ENCODE measurements around the gene GCAT. TPM values are rescaled to one million over a fixed set of nuclear protein-coding genes. Genes with fewer than 3 reads are reported as not detected.

Gene GCAT
- total RNA-seq, 4 donors from 2014 or later, result 14.3 to 22.5 (median 20.7) TPM

DNA sequence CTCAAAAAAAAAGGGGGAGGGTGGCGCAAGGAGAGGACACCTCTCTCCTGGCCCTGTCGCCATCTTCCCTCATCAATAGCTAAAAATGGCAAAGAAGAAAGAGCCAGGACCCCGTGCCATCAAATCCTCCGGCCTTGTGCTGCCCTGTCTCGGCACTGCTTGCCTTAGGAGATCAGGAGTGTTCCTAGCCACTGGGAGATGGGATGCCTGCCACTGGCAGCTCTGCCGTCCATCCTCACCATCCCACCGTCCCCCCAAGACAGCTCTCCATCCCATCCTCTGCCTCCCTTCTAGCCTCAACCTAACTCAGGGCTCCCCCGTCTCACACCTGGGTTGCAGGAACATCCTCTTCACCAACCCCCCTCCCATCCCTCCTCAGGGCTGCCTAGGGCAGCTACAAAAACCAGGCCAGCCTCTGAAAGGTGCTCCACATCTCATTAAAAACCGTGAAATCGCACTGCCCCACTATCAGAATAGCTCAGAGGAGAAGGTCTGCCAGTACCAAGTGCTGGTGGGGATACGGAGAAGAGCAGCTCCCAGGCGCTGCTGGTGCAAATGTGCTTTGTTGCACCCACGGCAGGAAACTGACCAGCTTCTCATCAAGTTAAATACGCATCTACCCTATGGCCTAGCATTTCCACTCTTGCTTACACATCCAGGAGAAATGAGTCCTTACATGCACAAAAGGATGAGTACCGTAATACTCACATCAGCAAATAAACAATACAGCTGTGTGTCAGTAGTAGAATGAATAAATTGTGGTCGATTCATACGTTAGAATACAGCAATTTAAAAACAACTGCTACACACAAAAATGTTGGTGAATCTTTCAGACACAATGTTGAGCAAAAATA, 31.7 kb upstream of the GCAT start:
- WGBS, 2 donors, result 63 to 71% methylated on average over 15 to 16 of the region's 17 CpGs
- Histone ChIP-seq H3K4me1 (peaks cover 9 to 72% (median 14%) of the 10 kb centered on the region in 3 donors), H3K36me3 (peaks cover 4 to 42% (median 24%) of the 10 kb centered on the region in 3 donors), H3K27me3 (no peaks in the 10 kb centered on the region), H3K4me3 (no peak overlapping the region), H3K9me3 (no peaks in the 10 kb centered on the region), H3K27ac (peak overlapping the region; percentile 81 to 92 (median 88))
- DNase-seq, result no peak
- intact Hi-C loops (cut with DNase I), result no loop called here
- TF ChIP-seq POLR2A (IDR thresholded peaks at IDR 0.05), result no peak
- TF ChIP-seq, protein P1, sequence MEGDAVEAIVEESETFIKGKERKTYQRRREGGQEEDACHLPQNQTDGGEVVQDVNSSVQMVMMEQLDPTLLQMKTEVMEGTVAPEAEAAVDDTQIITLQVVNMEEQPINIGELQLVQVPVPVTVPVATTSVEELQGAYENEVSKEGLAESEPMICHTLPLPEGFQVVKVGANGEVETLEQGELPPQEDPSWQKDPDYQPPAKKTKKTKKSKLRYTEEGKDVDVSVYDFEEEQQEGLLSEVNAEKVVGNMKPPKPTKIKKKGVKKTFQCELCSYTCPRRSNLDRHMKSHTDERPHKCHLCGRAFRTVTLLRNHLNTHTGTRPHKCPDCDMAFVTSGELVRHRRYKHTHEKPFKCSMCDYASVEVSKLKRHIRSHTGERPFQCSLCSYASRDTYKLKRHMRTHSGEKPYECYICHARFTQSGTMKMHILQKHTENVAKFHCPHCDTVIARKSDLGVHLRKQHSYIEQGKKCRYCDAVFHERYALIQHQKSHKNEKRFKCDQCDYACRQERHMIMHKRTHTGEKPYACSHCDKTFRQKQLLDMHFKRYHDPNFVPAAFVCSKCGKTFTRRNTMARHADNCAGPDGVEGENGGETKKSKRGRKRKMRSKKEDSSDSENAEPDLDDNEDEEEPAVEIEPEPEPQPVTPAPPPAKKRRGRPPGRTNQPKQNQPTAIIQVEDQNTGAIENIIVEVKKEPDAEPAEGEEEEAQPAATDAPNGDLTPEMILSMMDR (IDR thresholded peaks at IDR 0.05), result no peak

DNA sequence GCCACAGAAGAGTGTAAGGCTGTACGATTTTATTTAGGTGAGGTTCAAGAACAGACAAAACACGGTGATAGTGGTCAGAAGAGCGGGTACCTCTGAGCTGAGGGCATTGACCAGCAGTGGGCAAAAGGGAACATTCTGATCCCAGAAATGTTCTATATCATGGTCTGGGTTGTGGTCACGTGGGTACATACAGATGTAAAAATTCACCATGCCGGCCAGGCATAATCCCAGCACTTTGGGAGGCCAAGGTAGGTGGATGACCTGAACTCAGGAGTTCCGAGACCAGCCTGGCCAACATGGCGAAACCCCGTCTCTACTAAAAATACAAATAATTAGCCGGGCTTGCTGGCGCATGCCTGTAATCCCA, 31.1 kb upstream of the GCAT start:
- Histone ChIP-seq H3K9me3 (no peaks in the 10 kb centered on the region), H3K4me3 (peak overlapping the region in 1 of 4 donors; percentile 2), H3K4me1 (peaks cover 9 to 72% (median 14%) of the 10 kb centered on the region in 3 donors), H3K27me3 (no peaks in the 10 kb centered on the region), H3K27ac (peak overlapping the region; percentile 81 to 92 (median 88)), H3K36me3 (peaks cover under 1 to 36% (median 18%) of the 10 kb centered on the region in 3 donors)
- TF ChIP-seq, protein P1 (IDR thresholded peaks at IDR 0.05), result no peak
- no peak for TF ChIP-seq POLR2A (IDR thresholded peaks at IDR 0.05)
- intact Hi-C loops (cut with DNase I), result no loop called here
- DNase-seq, result no peak
- WGBS, 2 donors, result 37 to 56% methylated on average over 9 to 10 of the region's 10 CpGs

DNA sequence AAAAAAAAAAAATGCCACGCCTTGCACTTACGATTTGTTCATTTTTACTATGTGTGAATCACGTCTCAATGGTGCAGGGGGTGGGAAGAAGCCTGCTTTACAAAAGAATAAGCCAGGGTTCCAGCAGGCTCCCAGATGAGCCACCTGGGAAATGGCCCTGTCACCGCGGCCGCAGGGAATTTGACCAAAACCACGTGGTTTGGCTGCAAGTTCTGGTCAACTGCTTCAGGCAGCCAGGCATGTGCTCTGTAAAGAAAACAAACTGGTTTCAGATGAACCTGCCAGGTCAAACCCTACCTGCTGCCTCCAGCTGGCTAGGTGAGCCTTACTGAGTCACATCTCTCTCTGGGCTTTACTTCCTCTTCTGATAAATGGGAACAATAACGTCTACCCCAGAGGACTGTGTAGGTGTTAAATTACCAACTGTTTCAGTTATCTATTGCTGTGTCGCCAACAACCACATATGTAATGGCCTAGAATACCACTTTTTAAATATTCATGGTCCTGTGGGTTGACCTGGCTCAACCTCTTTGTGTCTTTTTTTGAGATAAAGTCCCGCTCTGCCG, 30.5 kb upstream of the GCAT start:
- H3K27ac ChIP-seq, result peak overlapping the region; percentile 81 to 92 (median 88)
- no peaks in the 10 kb centered on the region for H3K27me3 ChIP-seq
- TF ChIP-seq, protein P1 (IDR thresholded peaks at IDR 0.05), result no peak
- no peak for TF ChIP-seq POLR2A (IDR thresholded peaks at IDR 0.05)
- DNase-seq, result no peak
- peak overlapping the region in 1 of 4 donors; percentile 2 for H3K4me3 ChIP-seq
- intact Hi-C loops (cut with DNase I), result no loop called here
- peaks cover 13 to 76% (median 14%) of the 10 kb centered on the region in 3 donors for H3K4me1 ChIP-seq
- no peaks in the 10 kb centered on the region for H3K9me3 ChIP-seq
- H3K36me3 ChIP-seq, result peaks cover 0 to 30% (median 12%) of the 10 kb centered on the region in 3 donors
- 32 to 36% methylated on average over 11 of the region's 11 CpGs for WGBS, 2 donors

DNA sequence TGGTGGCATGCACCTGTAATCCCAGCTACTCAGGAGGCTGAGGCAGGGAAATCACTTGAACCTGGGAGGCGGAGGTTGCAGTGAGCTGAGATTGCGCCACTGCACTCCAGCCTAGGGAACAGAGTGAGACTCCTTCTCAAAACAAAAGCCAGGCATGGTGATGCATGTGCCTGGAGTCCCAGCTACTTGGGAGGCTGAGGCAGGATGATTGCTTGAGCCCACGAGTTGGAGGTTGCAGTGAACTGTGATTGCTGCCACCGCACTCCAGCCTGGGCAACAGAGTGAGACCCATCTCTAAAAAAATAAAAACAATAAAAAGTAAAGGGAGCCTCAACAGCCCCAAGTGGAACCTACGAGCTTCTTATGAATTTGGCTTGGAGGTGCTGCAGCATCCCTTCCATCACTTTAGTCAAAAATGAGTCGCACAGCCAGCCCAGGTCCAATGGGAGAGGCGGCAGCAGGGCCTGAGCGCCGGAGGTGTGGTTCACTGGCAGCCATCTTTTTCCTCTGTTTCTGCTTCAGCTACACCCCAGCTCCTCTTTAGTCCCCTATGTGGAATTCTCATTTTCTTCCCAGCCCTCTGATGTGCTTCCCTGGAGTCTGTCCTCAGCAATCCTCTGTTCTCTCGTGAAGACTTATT, 29.2 kb upstream of the GCAT start:
- Histone ChIP-seq H3K9me3 (no peaks in the 10 kb centered on the region), H3K4me3 (no peak overlapping the region), H3K27me3 (no peaks in the 10 kb centered on the region), H3K4me1 (peaks cover 14 to 86% (median 19%) of the 10 kb centered on the region in 3 donors), H3K27ac (peak overlapping the region in 2 of 4 donors; percentile 6 to 87), H3K36me3 (peaks cover 0 to 18% (median under 1%) of the 10 kb centered on the region in 3 donors)
- DNase-seq, result no peak
- TF ChIP-seq, protein P1 (IDR thresholded peaks at IDR 0.05), result no peak
- no peak for TF ChIP-seq POLR2A (IDR thresholded peaks at IDR 0.05)
- 77 to 83% methylated on average over 8 to 10 of the region's 10 CpGs for WGBS, 2 donors
- intact Hi-C loops (cut with DNase I), result no loop called here

Measured in esophagus squamous epithelium (tissue), 5 donors.